ENCODE data around the gene ADCY1.

Gene ADCY1

DNA sequence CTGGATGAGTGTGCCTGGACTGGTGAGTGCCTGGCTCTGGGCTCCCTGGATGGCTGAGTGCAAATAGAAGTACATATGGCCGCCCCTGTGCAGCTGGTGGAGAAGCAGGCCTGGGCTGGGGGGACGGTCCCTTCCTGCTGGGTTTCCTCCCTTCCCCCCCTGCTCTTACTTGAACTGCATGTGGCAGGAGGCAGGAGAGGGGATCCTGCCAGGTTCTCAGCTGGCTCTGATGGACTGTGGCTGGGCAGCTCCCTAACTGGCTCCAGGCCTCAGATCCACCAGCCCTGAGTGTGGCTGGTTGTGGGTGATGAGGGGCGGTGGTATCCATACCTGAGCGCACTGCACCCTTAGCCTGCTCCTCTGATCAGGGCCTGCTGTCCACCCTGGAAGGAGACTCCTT lies 26.9 kb downstream of the ADCY1 start:
- H4K20me1 ChIP-seq (ENCODE audit: low read depth, low read length), result no peaks in the 10 kb centered on the region
- H3K9ac ChIP-seq (ENCODE audit: low read length), result no peak overlapping the region
- no peak for TF ChIP-seq EZH2phosphoT487 (conservative IDR thresholded peaks at IDR 0.05; ENCODE audit: low read length)
- TF ChIP-seq, protein P1, sequence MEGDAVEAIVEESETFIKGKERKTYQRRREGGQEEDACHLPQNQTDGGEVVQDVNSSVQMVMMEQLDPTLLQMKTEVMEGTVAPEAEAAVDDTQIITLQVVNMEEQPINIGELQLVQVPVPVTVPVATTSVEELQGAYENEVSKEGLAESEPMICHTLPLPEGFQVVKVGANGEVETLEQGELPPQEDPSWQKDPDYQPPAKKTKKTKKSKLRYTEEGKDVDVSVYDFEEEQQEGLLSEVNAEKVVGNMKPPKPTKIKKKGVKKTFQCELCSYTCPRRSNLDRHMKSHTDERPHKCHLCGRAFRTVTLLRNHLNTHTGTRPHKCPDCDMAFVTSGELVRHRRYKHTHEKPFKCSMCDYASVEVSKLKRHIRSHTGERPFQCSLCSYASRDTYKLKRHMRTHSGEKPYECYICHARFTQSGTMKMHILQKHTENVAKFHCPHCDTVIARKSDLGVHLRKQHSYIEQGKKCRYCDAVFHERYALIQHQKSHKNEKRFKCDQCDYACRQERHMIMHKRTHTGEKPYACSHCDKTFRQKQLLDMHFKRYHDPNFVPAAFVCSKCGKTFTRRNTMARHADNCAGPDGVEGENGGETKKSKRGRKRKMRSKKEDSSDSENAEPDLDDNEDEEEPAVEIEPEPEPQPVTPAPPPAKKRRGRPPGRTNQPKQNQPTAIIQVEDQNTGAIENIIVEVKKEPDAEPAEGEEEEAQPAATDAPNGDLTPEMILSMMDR (IDR thresholded peaks at IDR 0.05; ENCODE audit: insufficient read depth, low read length, poor library complexity, severe bottlenecking), result no peak
- no peaks in the 10 kb centered on the region for H3K79me2 ChIP-seq (ENCODE audit: insufficient read depth, low read length)
- H3K9me3 ChIP-seq (ENCODE audit: insufficient read depth, low read length), result no peaks in the 10 kb centered on the region
- no peak overlapping the region for H2AFZ ChIP-seq (ENCODE audit: low read depth, low read length, severe bottlenecking)
- no peaks in the 10 kb centered on the region for H3K36me3 ChIP-seq (ENCODE audit: low read length)
- H3K4me2 ChIP-seq (ENCODE audit: low read depth, low read length, poor library complexity, severe bottlenecking), result no peak overlapping the region
- no peak overlapping the region for H3K27ac ChIP-seq (ENCODE audit: low read depth, low read length)
- no peaks in the 10 kb centered on the region for H3K27me3 ChIP-seq (ENCODE audit: low read length)
- no peaks in the 10 kb centered on the region for H3K9me2 ChIP-seq (replicated peaks; ENCODE audit: insufficient read depth, low read length)
- H3K4me3 ChIP-seq (ENCODE audit: insufficient read depth, low read length, poor library complexity, severe bottlenecking), result no peak overlapping the region
- H3F3A ChIP-seq (ENCODE audit: insufficient read depth), result no peaks in the 10 kb centered on the region

DNA sequence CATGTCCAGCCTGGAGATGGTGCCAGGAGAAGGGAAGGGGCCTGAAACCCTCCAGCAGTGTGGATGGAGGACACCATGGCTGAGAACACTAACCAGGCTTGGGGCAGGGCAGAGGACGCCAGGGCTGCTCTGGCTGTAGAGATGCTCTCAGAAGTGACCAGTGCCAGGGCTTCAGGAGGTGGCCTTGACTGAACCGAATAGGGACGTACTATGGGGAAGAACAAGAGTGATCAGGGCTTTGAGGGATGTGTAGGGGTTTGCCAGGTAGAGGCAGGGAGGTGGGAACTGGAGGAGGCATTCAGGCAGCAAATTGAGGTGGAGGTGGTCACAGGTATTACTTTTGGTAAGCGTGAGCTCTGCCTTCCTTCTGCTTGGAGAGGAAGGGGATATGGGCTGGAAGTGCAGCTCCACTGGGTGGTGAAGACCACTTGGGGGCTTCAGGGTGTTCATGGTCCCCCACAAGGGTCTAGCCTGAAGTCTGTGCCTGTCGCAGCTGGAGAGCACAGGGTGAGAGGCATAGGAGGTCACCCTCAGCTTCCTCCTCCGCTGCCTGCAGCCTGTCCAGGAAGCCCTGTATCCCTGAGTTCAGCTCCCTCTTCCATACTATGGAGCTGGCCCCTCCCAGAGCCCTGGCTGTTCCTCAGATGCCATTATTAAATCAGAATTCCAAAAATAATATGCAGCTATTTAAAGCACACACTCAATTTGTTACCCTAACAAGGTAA lies 27.8 kb downstream of the ADCY1 start:
- Histone ChIP-seq H4K20me1 (ENCODE audit: low read depth, low read length) (no peaks in the 10 kb centered on the region), H3K9ac (ENCODE audit: low read length) (no peak overlapping the region), H3K9me3 (ENCODE audit: insufficient read depth, low read length) (no peaks in the 10 kb centered on the region), H3K36me3 (ENCODE audit: low read length) (no peaks in the 10 kb centered on the region), H3K27ac (ENCODE audit: low read depth, low read length) (no peak overlapping the region), H3K27me3 (ENCODE audit: low read length) (no peaks in the 10 kb centered on the region), H3K4me3 (ENCODE audit: insufficient read depth, low read length, poor library complexity, severe bottlenecking) (no peak overlapping the region), H3K79me2 (ENCODE audit: insufficient read depth, low read length) (no peaks in the 10 kb centered on the region), H3F3A (ENCODE audit: insufficient read depth) (no peaks in the 10 kb centered on the region), H3K4me2 (ENCODE audit: low read depth, low read length, poor library complexity, severe bottlenecking) (no peak overlapping the region), H2AFZ (ENCODE audit: low read depth, low read length, severe bottlenecking) (no peak overlapping the region), H3K9me2 (replicated peaks; ENCODE audit: insufficient read depth, low read length) (no peaks in the 10 kb centered on the region)
- TF ChIP-seq EZH2phosphoT487 (conservative IDR thresholded peaks at IDR 0.05; ENCODE audit: low read length), result no peak
- TF ChIP-seq, protein P1 (IDR thresholded peaks at IDR 0.05; ENCODE audit: insufficient read depth, low read length, poor library complexity, severe bottlenecking), result no peak

DNA sequence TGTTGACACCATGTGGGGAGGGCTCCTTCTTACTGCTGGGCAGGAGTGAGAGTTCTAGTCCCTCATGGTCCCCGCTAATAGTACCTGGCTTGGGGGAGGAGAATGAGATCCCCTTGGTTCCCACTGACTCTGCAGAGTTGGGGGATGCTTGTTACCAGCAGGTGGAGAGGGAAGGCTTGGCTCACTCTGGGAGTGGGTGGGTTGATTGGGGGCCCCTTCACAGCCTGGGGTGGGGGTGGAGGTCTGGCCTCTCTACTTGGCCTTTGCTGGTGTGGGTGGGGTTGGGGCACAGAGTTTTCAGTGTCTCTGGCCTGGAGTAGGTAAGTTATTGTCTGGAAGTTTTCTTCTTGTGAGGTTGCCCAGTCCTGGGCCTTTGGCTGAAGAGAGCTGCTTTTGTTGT lies 31.9 kb downstream of the ADCY1 start:
- Histone ChIP-seq H3K27me3 (ENCODE audit: low read length) (no peaks in the 10 kb centered on the region), H2AFZ (ENCODE audit: low read depth, low read length, severe bottlenecking) (no peak overlapping the region), H3K27ac (ENCODE audit: low read depth, low read length) (no peak overlapping the region), H3K9me3 (ENCODE audit: insufficient read depth, low read length) (no peaks in the 10 kb centered on the region), H3K9ac (ENCODE audit: low read length) (no peak overlapping the region), H3K9me2 (replicated peaks; ENCODE audit: insufficient read depth, low read length) (no peaks in the 10 kb centered on the region), H3K4me2 (ENCODE audit: low read depth, low read length, poor library complexity, severe bottlenecking) (no peak overlapping the region), H3K79me2 (ENCODE audit: insufficient read depth, low read length) (no peaks in the 10 kb centered on the region), H3K4me3 (ENCODE audit: insufficient read depth, low read length, poor library complexity, severe bottlenecking) (no peak overlapping the region), H3F3A (ENCODE audit: insufficient read depth) (no peaks in the 10 kb centered on the region), H3K36me3 (ENCODE audit: low read length) (no peaks in the 10 kb centered on the region), H4K20me1 (ENCODE audit: low read depth, low read length) (no peaks in the 10 kb centered on the region)
- TF ChIP-seq, protein P1 (IDR thresholded peaks at IDR 0.05; ENCODE audit: insufficient read depth, low read length, poor library complexity, severe bottlenecking), result no peak
- TF ChIP-seq EZH2phosphoT487 (conservative IDR thresholded peaks at IDR 0.05; ENCODE audit: low read length), result no peak

Measured in SU-DHL-6 (cell line).